GM19035 (cell line): ENCODE data around the gene ZDHHC3.

Experiments used
- ATAC-seq: cut with Tn5 transposase; IDR thresholded peaks from one replicate; pipeline ENCODE4 v1.9.1; 2021; ENCODE audit not compliant: unreplicated experiment

Gene ZDHHC3

GRCh38 chr3:44930911-44931310, 45.1 kb downstream of the ZDHHC3 start:
- no peak for ATAC-seq

- ATAC-seq, result no peak
Measured at GRCh38 chr3:44929782-44930181, 46.2 kb downstream of the ZDHHC3 start.

- ATAC-seq, result no peak
Measured at GRCh38 chr3:44927371-44927770, 48.6 kb downstream of the ZDHHC3 start.

- ATAC-seq, result no peak
Measured at GRCh38 chr3:44926921-44927320, 49.1 kb downstream of the ZDHHC3 start.

- no peak for ATAC-seq
Measured at GRCh38 chr3:44926172-44926571, 49.8 kb downstream of the ZDHHC3 start.

GRCh38 chr3:44924457-44925084, 51.4 kb downstream of the ZDHHC3 start:
- no peak for ATAC-seq

- ATAC-seq, result no peak
Measured at GRCh38 chr3:44923632-44924456, 52.1 kb downstream of the ZDHHC3 start.

GRCh38 chr3:44920081-44920480, 55.9 kb downstream of the ZDHHC3 start:
- ATAC-seq, result no peak

GRCh38 chr3:44918581-44918980, 57.4 kb downstream of the ZDHHC3 start:
- no peak for ATAC-seq

GRCh38 chr3:44918087-44918486, 57.9 kb downstream of the ZDHHC3 start:
- ATAC-seq, result no peak

- no peak for ATAC-seq
Measured at GRCh38 chr3:44915702-44916438, 60.1 kb downstream of the ZDHHC3 start.

GRCh38 chr3:44914936-44915335, 61.0 kb downstream of the ZDHHC3 start:
- no peak for ATAC-seq

GRCh38 chr3:44913868-44914468, 62.0 kb downstream of the ZDHHC3 start:
- ATAC-seq, result no peak

GRCh38 chr3:44910693-44911092, 65.3 kb downstream of the ZDHHC3 start:
- ATAC-seq, result no peak

GRCh38 chr3:44909063-44909462, 66.9 kb downstream of the ZDHHC3 start:
- ATAC-seq, result no peak

- ATAC-seq, result no peak
Measured at GRCh38 chr3:44907612-44908011, 68.4 kb downstream of the ZDHHC3 start.

GRCh38 chr3:44906997-44907396, 69.0 kb downstream of the ZDHHC3 start:
- ATAC-seq, result no peak

GRCh38 chr3:44905446-44906157, 70.4 kb downstream of the ZDHHC3 start:
- ATAC-seq, result no peak

GRCh38 chr3:44903751-44904150, 72.2 kb downstream of the ZDHHC3 start:
- ATAC-seq, result no peak

GRCh38 chr3:44903314-44903713, 72.7 kb downstream of the ZDHHC3 start:
- no peak for ATAC-seq

- ATAC-seq, result no peak
Measured at GRCh38 chr3:44902628-44903027, 73.3 kb downstream of the ZDHHC3 start.
